HG03520 (cell line): ENCODE measurements around the gene KLHDC7A.
"Not testable (repeated sequence)": the region's sequence is repeated elsewhere in the genome, so short reads cannot be mapped to it uniquely, and the experiment has no call there.

Experiments used
- ATAC-seq: cut with Tn5 transposase; IDR thresholded peaks from one replicate; pipeline ENCODE4 v1.9.1; 2021; ENCODE audit warnings: mild to moderate bottlenecking, moderate library complexity; ENCODE audit not compliant: unreplicated experiment

KLHDC7A gene

DNA sequence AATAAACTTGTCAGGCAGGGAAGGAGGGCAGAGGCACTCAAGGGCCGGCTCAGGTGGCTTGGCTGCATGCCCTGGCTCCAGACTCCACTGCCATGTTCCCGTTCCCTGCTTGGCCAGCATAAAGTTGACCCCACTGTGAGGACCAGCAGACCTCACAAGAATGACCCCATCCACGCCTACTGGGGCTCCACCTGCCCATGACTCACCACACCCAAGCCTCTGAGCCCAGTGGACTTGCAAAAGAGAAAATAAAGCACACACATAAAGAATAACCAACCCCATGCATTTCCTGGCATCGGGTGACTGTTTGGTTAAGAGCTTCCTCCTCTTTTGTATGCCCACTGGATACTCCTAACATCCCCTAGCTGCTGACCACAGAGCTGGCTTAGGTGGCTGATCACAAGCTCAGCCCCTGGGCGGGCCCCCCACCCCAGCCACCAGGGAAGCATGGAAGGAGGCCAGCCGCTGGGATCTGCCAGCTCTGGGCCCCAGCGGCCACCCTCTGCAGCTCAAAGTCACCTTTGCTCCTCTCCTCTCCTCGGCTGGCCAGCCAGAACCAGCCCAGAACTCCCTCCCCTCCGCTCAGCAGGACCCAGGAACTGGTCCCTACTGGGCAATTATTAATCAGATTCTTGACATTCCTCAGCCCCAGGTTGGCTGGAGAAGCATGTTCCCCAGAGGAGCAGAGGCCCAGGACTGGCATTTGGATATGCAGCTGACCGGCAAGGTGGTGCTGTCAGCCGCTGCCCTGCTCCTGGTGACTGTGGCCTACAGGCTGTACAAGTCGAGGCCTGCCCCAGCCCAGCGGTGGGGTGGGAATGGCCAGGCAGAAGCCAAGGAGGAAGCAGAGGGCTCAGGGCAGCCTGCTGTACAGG is at the start of gene KLHDC7A:
TSS of gene KLHDC7A (plus strand) at position 616 of the 875 bp plus-strand sequence. CDS start at position 668, 52 bp downstream.
- ATAC-seq: no peak

DNA sequence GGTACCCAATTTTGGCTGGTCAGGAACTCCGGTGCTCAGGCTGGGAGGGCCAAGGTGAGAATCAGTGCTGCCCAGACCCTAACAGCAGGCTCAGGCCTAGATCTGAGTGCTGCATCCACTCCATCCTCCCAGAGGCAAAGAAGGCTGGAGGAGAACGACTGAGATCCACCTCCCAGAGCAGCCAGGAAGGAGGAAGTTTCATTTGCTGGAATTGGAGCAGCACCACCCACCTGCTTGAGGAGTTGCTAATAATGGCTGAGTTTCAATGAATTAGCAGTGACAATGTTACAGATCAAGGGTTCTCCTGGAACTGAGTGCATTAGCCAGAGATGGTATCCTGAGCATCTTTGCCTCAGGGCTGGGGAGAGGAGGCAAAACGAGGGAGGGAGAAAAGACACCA is 46.7 kb upstream of the KLHDC7A start:
- ATAC-seq: no peak

DNA sequence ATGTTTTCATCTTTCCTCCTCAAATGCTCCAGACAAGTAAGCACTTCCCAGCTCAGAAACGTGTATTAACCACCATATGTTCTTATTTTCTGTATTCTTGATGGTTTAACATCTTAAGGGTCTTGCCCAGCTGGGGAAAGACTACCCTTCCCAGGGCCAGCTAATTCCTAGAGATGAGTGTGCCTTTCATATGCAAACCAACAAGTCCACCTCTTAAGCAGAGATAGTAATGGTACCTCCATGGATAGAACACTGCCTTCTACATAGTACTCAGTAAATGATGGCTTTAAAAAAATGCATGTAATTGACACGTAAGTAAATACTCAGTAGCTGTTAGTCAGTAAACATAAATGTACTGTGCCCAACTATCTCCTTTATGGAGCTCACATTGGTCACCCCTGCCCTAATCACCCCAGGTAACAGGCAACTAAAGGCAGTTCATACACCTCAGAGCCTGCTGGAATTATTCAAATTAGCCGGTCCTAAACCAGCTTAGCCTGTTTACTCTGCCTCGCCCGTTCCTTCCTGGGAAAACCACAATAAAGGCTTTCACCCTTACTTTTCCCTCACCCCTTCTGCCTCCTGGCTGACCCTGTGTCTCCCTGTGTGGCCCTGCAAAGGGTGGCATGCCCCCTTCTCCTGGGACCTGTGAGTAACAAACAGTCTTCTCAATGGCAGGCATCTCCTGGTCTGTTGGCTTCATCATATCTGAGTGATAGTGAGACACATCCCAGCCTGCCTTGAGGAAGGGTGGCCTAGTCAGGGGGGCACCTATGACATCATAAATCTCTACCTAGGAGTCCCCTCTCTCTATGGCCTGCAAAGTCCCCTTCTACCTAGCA is 40.1 kb upstream of the KLHDC7A start:
- no peak for ATAC-seq

DNA sequence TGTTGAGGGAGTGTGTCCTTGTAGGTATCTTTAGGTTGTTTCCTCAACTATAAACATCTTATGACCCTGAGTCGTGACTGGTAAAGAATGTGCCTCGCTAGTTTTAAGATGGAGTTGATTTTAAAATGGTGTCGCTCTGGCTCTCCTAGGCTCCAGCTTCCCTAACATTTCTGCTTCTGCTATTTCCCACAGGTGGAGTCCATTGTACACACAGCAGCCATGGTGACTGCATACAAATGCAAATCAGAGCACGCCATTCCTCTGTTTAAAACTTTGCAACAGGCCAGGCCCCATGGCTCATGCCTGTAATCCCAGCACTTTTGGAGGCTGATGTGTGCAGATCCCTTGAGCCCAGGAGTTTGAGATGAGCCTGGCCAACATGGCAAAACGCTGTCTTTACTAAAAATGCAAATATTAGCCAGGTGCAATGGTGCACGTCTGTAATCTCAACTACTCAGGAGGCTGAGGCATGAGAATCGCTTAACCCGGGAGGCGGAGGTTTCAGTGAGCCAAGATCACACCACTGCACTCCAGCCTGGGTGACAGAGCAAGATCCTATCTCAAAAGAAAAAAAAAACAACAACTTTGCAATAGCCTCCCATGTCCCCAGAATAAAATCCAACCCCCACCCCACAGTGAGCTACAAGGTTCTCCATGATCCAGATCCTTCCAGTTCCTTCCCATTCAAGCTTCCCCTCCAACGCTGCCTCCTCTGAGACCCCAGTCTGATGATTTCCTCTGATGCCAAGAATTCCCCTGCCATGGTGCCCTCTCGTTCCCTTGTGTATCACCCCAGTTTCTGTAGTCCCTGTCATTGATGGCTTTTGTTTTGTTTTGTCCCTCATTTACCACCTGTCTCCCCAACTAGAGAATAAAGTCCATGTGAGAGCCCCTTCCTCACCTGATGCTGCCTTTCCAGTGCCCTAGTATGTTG is 36.9 kb upstream of the KLHDC7A start:
- ATAC-seq: no peak

DNA sequence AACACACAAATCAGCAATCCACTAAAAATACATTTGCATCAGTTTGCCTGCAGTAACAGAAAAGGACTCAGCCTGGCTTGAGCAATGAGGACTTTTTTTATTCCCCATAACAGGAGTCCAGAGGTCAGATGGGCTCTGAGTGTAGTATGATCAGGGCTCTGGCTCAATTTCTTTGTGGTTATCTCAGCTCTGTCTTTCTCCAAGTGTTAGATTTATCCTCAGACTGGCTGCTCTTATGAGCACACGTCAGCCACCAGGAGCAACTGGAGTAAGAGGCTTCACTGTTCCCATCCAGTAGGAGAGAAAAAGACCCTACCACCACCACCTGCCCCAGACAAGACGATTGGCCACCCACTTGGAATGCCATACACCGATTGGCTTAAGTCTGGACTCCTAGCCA is 36.2 kb upstream of the KLHDC7A start:
- ATAC-seq: no peak

DNA sequence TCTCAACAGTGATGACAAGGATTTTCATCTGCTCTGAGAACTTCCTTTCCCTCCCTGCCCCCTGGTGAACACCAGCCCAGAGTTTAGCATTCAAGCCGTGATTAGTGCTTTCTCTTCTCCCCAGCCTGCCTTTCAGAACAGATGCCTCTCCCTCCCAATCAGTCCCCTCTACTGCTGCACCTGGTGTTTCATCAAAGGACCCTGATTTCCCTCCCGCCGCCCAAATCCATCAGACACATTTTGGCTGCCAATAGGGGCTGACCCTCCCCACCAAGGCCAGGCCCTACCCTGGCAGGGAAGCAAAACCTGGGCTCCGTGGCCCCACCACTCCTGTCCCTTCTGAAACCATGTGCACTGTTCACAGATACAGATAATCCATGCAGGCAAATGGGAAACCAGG is 34.0 kb upstream of the KLHDC7A start:
- no peak for ATAC-seq

DNA sequence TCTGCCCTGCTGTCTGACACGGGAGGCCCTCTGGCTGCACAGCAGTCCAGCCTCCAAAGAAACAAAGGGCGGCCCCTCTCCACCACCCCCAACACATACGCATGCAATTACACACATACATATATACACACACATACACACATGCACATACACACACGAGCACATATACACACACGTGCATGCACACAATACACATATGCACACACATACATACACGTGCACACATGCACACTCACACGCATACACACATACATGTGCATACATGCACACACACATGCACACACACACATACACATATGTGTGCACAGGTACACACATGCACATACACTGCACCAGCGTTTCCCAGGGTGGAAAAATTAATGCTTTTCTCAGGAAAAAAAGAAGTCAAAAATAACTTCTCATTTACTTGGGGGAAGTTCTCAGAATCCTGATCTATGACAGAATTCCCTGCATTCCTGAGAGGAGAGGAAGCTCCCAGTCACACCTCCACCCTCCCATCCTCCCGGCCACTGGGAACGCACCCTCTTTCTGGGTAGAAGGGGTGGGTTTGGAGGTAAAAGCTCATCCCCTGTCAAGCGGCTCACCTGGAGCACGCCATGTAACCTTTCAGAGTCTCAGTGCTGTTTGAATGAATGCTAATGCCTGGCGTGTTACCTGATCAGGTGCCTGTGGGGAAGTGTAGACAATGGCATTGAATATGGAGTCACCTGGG is 33.1 kb upstream of the KLHDC7A start:
- ATAC-seq: no peak

DNA sequence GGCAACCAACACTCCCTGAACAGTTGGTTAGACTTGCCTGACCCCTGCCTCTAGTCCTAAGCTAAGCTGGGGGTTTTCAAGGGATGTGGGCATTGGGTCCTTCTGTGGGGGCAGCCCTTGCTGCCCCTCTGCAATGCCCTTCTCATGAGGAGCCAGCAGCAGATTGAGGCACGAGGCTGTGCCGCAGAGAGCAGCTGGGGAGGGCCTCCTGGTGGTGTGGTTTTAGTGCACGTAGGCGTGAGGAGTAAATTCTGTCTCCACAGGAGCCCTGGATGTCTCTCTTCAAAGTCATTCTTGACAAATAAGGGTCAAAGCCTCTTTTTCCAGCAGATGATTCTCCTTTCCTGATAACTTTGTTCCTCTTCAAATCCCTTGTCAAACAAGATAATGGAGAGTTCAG is 31.8 kb upstream of the KLHDC7A start:
- ATAC-seq: no peak

DNA sequence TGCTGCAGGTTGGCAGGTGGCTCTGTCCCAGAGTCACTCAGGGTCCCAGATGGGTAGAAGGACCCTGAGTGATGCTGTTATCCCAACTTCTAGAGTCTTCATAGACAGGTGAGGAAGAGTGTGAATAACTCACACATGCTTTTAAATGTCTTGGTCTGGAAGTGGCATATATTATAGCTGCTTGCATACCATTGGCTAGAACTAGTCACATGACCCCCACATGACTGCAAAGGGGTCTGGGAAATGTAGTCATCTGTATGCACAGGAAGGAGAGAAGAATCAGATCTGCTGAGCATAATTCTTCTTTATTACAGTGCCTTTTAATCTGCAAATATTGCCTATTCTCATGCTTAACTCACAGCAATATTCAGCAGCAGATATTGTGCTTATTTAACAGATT is 28.2 kb upstream of the KLHDC7A start:
- no peak for ATAC-seq

DNA sequence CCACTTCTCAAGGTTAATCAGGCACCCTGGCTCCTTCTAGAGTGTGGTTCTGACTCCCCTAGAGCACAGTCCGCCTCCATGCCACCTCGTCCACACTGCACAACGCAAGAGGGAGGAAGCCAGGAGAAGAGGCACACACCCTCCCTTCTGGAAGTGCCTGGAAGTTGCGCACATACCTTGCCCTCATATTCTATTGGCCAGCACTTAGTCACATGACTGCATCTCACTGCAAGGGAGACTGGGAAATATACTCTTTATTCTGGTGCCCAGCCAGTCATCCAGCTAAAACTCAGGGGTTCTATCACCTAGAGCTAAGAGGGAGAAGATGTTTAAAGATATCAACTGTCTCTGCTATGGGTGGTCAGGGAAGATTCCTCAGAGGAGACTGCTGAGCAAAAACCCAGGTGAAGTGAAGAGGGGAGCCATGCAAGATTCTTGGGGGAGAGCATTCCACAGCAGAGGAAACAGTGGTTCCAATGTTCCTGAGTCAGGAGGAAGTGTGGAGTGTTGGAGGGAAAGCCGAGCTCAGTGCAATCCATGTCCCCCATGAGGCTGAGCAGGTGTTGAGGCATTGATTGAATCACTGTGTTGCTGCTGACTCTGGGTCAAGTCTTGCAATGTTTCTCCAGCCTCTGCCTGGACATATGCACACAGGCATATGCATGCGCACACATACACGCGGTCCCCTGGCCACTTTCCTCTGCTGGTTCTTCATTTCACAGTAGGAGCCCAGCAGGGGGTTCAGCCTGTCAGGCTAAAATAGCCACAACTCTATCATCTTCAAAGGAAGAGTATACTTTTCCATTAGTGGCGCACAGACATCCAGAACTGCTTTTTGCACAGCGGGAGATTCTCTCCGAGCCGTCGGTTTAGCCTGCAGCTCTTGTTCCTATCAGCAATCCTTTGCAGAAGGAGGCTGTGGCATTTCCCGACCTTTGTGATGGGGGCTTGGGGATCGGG is 22.3 kb upstream of the KLHDC7A start:
- no peak for ATAC-seq

DNA sequence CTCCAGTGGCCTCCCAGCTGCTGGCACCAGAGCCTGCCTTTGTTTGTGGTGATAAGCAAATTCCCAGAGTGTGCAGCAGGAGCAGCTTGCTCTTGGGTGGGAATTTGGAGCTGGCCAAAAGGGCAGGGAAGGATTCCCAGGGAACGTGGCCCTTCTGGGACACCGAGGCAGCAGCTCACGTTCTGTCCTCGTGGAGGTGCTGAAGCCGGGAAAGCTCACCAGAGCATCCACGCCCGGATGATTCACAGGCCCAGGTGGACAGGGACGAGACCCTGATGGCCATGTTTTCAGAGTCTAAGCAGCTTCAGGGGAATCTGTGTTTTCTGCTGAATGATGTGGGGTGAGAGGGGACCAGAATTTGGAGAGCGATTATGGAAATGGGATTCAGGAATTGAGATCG is 19.1 kb upstream of the KLHDC7A start:
- no peak for ATAC-seq

DNA sequence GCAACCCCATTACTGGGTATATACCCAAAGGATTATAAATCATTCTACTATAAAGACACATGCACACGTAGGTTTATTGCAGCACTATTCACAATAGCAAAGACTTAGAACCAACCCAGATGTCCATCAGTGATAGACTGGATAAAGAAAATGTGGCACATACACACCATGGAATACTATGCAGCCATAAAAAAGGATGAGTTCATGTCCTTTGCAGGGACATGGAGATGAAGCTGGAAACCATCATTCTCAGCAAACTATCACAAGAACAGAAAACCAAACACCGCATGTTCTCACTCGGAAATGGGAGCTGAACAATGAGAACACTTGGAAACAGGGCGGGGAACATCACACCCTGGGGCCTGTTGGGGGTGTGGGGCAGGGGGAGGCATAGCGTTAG is 18.2 kb upstream of the KLHDC7A start:
- ATAC-seq: not testable (repeated sequence)

DNA sequence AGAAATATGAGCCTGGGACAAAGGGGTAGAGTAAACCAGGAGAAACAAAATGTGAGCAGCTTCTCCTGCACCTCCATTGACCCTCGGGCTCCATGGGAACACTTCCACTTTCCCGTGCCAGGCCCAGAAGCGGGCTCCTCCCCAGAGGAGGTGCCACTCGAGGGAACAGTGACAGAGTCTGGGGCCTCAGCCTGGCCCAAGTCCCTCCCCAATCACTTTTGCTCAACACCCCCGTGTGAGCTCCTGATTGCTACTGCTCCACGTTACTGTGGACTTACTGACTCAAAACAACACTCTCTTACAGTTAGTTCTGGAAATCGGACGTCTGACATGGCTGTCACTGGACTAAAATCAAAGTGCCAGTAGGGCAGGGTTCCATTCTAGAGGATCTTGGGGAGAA is 17.7 kb upstream of the KLHDC7A start:
- ATAC-seq: no peak

DNA sequence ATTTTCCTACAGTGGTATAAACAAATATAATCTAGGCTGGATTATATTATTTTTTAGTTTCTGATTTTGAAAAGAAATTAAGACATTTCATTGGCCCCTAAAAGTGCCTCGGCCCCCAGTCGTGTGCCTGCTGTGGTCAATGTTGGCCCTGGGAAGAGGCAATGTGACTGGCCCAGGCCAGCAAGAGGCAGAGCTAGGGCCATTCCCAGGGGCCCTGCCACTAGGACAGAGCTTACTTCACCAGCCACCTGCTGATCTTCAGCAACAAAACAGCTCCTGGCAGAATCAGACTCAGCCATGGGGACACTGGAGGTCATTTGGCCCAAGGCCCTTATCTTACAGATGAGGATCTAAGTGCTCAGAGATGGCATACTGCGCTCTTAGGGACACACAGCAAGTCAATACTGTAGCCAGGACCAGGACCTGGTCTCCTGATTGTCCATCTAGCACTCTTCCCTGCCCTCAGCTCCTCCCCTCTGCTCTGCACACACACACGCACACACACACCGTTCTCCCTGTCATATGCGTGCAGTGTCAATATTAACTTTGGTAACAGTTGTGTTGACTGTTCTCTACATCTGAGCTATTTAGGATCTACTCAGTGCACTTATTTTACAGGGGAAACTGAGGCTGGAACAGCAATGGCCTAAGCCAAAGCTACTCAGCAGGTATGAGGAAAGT is 16.6 kb upstream of the KLHDC7A start:
- ATAC-seq: no peak

DNA sequence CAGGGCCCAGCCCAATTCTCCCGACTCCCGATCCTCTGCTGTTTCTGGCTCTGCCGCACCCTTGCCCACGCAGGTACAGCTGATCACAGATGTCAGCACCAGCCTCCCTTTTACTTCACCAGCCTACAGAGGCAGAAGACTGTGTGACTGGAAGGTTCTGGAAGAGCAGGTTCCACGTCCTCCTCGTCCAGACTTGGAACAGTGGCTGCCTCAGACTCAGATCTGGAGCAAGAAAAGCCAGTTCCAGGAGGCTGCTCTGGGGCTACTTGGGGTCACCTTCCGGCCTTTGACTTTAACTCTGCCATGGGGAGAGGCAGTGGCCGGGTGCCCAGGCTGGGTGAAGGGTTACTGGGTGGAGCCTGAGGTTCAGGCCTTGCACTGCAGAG is 16.1 kb upstream of the KLHDC7A start:
- ATAC-seq: no peak

DNA sequence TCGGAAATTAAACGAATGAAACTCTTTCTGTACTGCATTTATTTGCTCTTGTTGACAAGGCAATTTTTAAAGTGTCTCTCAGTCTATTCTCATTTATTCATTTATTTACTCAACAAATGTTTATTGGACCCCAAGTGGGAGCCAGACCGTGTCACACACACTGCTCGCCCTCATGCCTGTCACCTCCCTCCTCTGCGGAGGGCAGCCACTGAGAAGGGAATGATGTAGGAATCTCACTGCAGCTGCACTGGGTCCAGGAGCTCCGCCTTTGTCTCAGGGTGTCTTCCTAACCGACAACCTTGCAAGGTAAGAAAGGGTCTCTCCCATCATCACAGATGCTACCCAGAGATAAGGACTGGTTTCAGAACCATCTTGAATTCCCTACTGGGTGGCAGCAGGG is 14.1 kb upstream of the KLHDC7A start:
- no peak for ATAC-seq

DNA sequence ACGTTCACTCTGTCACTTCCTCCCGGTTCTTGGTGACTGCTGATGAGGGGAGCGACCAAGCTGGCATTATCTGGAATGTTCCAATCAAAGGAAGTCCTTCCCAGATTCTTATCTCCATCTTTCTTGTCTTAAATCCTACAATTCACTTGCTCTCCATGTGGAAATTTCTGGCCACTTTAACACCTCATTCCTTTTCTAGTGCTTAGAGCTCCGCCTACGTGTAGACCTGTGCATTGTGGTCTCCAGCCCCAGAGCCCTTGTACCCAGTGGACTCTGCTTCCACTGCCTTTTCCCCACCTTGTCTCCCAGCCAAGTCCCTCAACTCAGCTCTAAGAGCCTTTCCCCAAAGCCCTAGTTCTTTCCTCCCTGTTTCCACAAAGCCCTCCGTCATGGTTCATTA is 12.2 kb upstream of the KLHDC7A start:
- ATAC-seq: no peak

DNA sequence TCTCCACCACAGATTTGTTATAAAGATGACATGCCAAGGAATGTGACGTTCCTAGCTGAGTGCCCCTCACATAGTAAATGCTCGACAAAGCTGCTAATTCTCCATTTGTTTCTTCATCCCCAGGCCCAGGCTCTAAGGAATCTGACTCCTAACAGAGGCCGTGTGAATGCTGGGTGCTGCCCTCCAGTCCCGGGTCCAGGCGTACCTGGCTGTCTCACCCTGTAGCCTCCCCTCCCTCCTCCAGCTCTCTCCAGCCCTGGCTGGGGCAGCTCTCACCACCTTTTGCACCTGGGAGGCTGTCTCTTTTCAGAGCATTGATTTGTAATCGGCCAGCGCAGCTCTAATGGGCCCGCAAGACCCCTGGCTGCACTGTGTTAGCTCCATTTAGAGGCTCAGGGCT is 11.2 kb upstream of the KLHDC7A start:
- no peak for ATAC-seq
